Colon (tissue), 2 donors: ENCODE measurements around the gene MYO9B.
"Not testable (repeated sequence)": the region's sequence is repeated elsewhere in the genome, so short reads cannot be mapped to it uniquely, and the experiment has no call there.

Experiments
- FAIRE-seq: peaks from 2 replicates; lab custom pipeline; 2012; peaks lifted over from hg19 to GRCh38; lab: Jason Lieb, UNC
- donor health status: control.
- donor health status: control.

Gene MYO9B

DNA sequence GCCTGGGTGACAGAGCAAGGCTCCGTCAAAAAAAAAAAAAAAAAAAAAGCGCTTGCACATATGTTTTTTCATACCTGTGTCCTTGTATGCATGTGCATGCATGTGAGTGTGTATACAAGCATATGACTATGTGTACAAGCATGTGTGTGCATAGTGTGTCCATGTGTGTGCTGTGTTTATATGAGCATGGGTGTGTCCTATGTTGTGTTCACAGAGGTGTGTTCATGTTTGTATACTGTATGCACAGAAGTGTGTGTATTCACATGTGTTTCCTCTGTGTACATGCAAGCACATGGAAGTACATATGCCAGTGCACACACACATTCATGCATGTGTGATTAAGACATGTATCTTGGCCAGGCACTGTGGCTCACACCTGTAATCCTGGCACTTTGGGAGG lies 17.1 kb downstream of the MYO9B start:
- FAIRE-seq: no peak

DNA sequence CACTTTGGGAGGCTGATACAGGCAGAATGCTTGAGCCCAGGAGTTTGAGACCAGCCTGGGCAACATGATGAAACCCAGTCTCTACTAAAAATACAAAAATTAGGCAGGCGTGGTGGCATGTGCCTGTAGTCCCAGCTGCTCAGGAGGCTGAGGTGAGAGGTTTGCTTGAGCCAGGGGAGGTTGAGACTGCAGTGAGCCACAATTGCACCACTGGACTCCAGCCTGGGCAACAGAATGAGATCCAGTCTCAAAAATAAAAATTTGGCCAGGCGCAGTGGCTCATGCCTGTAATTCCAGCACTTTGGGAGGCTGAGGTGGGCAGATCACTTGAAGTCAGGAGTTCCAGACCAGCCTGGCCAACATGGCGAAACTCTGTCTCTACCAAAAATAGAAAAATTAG lies 19.1 kb downstream of the MYO9B start:
- not testable (repeated sequence) for FAIRE-seq

DNA sequence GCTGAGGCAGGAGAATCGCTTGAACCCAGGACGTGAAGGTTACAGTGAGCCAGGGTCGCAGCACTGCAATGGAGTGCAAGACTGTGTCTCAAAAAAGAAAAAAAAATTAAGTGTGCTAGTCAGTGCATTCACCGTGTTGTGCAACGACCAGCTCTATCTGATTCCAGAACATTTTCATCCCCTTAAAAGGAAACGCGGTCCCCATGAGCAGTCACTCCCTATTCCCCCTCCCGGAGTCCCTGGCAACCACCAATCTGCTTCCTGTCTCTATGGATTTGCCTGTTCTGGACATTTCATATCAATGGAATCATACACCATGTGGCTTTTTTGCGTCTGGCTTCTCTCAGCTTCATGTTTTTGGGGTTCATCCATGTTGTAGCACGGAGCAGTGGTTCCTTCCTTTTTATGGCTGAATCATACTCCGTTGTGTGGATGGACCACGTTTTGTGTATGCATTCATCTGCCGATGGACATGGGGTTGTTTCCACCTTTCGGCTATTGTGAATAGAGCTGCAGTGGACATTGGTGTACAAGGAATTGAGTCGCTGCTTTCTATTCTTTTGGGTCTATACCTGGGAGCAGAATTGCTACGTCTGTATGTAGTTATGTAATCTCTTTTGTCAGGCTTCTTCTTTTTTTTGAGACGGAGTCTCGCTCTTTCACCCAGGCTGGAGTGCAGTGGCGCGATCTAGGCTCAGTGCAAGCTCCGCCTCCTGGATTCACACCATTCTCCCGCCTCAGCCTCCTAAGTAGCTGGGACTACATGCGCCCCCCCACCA lies 19.8 kb downstream of the MYO9B start:
- FAIRE-seq: no peak

DNA sequence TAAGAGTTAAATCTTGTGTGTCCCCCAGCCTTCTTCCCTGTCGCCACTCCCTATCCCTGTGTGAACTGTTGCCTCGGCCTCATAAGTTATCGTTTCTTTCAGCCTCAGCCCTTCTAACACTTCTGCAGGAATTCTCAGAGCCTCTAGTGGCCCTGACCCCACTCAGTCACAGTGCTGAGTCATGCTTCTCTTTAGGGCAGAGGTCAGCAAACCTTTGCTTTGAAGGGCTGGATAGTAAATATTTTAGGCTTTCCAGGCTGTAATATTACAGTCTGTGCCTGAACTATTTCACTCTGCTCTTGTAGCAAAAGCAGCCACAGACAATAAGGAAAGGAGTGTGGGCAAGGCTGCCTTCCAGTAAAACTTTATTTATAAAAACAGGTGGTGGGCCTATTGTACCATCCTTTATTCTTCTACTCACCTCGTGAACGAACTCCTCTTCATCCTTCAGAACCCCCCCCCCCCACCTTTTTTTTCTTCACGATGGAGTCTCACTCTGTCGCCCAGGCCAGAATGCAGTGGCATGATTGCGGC lies 22.1 kb downstream of the MYO9B start:
- FAIRE-seq: no peak

DNA sequence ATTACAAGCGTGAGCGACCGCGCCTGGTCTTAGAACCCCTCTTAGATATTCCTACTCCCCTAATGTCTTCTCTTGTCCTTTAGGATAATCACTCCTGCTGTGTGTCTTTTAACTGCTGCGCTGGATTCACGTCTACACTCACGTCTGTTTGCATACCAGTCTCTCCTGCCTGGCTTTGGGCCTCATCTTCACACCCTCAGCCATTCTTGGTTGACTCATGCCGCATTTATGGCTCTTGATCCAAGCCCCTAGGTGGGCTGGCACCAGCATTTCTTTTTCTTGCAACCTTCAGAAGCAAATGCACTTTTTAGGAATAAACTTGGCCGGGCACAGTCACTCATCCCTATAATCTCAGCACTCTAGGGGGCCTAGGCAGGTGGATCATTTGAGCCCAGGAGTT lies 22.7 kb downstream of the MYO9B start:
- FAIRE-seq: no peak

DNA sequence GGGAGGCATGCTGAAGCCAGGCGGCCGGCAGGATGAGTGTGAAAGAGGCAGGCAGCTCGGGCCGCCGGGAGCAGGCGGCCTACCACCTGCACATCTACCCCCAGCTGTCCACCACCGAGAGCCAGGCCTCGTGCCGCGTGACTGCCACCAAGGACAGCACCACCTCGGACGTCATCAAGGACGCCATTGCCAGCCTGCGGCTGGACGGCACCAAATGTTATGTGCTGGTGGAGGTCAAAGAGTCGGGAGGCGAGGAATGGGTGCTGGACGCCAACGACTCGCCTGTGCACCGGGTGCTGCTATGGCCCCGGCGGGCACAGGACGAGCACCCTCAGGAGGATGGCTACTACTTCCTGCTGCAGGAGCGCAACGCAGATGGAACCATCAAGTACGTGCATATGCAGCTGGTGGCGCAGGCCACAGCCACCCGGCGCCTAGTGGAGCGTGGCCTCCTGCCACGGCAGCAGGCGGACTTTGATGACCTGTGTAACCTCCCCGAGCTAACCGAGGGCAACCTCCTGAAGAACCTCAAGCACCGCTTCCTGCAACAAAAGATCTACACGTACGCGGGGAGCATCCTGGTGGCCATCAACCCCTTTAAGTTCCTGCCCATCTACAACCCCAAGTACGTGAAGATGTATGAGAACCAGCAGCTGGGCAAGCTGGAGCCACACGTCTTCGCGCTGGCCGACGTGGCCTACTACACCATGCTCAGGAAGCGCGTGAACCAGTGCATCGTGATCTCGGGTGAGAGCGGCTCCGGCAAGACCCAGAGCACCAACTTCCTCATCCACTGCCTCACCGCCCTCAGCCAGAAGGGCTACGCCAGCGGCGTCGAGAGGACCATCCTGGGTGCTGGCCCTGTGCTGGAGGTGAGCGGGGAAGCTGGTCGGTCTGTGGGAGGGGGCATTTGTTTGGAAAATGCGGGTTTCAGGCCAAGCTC lies 26.4 kb downstream of the MYO9B start:
- no peak for FAIRE-seq

DNA sequence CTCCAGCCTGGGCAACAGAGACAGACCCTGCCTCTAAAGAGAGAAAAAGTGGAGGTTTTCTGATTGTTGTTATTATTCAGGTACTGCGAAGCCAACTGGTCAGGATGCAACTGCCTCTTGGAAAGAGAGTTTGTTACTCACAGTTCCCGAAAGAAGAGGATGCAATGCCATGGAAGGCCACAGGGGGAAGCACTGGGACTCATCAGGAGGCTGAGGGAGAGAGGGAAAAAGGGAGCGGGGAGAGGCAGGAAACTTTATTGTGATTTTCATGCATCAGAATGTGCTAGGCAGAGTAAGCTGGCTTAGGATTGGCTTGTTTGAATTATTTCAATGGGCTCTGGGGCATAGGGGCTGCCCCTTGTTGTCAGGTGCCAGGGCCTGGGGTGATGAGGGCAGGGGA lies 27.6 kb downstream of the MYO9B start:
- no peak for FAIRE-seq

DNA sequence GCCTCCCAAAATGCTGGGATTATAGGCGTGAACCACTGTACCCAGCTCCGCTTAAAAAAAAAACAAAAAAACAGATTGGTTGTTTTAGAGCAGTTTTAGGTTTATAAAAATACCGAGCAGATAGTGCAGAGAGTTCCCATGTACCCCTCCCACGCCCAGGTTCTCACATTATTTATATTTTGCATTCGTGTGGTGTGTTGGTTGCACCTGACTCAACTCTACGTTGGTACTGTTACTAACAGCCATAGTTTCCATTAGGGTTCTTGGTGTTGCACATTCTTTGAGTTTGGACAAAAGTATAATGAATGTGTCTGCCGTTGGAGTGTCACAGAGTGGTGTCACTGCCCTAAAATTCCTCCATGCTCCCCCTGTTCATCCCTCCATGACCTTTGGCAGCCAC lies 29.1 kb downstream of the MYO9B start:
- FAIRE-seq: no peak

DNA sequence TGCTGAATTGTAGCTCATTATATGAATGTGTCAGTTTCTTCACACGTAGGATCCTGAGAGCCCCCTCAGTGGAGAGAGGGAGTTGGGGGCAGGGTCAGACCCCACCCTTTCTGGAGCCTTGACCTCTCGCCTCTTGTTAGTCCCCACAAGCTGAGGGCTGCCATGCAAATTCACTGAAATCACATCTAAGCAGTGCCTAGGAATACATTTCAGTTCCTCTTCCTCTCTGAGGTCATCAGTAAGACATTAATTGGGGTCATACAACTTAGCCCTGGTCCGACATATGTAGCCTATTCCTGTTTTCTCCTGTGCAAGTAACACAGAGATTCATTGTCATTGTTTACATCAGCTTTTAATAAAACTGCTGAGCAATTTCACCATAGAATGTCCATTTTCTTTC lies 30.0 kb downstream of the MYO9B start:
- FAIRE-seq: no peak

DNA sequence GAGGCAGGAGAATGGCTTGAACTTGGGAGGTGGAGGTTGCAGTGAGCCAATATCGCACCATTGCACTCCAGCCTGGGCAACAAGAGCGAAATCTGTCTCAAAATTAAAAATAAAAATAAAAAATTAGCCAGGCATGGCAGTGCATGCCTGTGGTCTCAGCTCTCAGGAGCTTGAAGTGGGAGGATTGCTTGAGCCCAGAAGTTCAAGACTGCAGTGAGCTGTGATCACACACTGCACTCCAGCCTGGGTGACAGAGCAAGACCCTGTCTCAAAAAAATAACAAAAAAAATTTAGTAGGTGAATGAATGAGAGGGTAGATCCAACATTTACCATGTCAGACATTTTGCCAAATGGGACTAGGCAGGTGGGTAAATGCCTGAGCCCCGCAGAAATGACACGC lies 31.4 kb downstream of the MYO9B start:
- not testable (repeated sequence) for FAIRE-seq

DNA sequence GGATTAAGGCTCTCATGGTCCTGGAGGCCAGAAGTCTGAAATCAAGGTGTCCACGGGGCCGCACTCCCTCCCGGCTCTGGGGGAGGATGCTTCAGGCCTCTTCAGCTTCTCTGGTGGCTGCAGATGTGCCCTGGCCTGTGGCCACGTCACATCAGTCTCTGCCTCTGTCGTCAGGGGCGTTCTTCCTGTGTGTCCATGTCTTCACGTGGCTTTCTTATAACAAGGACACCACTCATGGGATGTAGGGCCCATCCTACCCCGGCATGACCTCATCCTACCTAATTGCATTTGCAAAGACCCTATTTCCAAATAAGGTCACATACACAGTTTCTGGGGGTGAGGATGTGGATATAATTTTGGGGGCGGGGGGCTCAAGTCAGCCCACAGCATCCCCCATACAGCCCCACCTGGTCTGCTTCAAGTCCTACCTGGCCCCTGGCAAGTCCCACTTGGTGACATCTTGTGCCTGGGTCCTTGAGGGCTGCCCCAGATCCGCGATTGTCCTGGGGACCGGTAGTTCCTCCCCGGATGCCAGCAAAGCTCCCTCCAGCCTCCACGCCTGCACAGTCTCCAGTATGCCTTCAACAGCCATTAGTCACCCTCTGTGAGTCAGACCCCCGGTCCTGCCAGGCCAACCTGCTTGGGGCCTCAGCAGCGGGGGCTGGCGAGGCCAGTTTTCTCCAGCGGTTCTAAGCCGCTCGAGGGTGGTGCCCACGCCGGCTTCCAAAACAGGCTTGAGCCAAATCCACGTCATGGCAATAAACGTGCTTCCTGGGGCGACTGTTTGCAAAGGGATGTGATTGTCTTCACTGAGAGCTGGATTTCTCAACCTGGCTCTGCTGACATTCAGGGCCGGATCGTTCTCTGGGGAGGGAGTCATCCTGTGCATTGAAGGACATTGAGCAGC lies 32.2 kb downstream of the MYO9B start:
- FAIRE-seq: no peak

DNA sequence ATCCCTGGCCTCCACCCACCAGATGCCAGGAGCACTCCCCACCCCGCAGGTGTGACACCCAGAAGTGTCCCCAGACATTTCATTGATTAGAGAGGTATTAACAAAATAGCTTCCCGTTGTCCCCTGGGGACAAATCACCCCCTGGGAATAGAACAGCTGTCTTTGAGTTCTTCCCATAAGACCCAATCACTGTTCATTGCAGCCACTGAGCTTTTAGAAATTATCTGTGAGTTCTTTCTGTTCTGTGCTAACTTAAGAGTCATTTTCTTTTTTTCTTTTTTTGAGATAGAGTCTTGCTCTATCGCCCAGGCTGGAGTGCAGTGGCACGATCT lies 32.8 kb downstream of the MYO9B start:
- FAIRE-seq: no peak

DNA sequence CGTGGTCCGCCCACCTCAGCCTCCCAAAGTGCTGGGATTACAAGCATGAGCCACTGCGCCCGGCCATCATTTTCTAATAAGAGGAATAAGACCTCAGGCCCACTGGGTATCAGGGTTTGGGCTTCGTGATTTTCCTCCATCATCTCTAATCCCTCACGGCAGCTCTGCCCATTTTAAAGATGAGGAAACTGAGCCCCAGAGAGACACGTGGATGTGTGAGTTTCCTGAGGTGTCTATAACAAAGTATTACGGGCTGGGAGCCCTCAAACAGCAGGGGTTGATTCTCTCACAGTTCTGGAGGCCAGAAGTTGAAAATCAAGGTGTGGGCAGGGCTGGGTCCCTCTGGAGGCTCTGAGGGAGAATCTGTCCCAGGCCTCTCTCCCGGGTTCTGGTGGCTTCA lies 33.7 kb downstream of the MYO9B start:
- no peak for FAIRE-seq

DNA sequence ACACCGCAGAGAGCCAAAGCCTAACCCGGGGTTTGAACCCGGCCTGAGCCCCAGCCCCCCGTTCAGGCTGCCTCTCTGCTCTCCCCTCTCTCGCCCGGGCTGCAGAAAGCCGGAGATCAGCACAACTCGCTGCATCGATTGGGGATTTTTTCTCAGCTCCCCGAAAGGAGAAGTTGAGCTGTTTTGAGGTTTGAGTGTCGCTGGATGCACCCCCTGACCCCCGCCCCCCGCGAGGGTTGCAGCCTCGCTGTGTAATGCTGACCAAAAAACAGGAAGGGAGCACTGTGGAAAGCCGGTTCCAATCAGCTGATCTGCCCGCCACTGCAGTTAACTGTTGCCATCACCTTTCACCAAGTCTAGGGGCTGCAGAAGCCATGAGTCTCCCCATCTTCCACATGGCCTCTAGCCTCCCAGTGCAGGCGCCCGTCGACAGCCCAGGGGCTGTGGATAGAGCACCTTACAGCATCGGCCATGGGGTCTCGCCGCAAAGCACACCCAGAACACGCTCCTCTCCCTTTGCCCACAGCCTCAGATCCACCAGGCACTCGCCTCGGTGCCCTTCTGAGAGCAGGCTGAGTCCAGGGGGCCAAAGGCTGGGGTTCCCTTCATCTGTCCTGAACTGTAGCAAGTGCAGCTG lies 34.5 kb downstream of the MYO9B start:
- no peak for FAIRE-seq

DNA sequence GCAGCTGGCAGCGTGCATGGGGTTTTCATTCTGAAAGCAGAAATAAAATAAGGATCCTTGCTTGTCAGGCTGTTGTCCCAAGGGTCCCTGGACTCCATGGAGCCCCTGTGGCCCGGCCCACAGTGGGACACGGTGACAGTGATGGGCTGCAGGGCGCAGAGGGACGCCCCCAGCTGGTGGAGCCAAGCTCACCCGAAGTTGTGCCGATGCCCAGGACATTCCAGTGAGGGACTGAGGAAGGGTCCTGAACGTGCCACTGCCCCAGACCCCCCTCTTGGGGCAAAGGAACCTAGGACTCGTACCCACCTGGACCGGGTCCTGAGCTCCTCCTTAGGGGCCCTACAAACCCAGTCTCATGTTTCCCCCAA lies 35.0 kb downstream of the MYO9B start:
- FAIRE-seq: no peak

DNA sequence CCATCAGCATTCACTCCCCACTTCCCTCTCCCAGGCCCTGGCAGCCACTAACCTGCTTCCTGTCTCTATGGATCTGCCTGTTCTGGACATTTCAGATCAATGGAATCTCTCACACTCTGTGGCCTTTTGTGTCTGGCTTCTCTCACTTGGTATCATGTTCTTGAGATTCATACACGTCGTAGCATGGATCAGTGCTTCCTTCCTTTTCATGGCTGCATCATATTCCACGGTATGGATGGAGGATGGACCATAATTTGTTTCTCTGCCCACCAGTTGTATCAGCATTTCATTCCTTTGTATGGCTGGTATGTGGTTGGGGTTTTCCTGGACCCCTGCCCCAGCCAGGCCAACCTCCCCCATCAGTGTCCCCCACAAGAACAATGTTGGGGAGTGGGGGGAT lies 36.2 kb downstream of the MYO9B start:
- FAIRE-seq: no peak

DNA sequence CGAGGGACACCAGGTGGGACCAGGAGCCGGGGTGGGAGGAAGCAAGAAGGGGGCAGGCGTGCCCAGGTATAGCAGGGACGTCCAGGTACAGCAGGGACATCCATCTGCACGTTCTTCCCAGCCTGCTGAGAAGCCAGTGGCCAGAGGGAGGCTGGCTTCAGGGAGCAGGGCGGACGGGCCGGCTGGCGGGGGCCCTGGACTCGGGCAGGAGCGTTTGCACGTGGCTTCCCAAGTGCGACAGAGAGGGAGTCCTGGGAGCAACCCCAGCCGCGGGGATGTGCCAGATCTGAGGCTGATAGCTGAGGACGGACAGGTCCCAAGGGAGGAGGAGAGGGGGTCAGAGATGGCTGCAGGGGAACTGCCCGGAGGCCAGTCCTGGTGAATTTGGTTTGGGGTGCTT lies 36.7 kb downstream of the MYO9B start:
- FAIRE-seq: no peak

DNA sequence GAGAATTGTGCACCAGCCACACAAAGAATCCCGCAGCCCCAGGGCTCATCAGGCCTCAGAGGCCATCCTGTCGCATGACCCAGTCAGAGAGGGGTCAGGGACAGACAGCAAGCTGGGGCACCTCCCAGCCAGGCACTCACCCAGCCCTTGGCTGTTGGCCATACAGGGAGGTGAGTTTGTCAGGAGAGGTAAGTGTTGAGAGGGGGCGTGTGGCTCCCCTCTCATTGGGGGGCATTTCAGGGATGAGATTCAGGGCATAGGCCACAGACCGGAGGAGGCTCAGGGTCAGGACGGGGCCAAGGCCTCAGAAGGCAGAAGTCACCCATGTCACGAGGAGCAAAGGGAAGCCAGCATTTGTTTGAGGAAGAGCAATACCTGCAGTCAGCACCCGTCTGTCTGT lies 37.1 kb downstream of the MYO9B start:
- FAIRE-seq: no peak

DNA sequence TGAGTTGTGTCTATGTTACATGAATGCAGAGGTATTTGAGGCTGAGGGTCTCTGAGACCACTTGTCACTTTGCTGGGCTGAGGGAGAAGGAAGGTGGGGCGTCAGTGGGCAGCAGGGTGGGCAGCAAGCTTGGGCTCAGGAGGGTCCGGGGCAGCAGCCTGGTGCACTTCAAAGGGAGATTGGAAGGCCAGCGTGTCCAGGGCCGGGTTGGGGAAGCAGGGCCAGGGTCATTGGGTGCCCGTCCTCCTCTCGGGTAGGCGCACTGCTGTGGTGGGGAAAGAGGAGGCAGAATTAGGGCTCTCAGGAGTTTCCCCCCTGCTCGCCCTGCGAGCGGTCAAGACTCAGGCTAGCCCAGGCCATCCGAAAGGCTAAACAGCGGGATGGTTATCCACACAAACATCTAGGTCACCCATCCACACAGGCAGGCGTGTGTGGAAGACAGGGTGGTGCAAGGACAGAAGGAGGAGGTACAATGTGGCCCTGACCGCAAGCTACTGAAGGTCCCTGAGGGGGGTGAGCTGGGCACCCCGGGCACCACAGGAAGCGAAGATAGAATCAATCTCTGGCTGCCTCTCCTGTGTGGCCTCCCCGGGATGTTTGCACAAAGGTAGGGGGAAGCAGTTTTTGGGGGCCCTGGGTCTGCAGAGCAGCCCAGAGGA lies 37.7 kb downstream of the MYO9B start:
- FAIRE-seq: no peak

DNA sequence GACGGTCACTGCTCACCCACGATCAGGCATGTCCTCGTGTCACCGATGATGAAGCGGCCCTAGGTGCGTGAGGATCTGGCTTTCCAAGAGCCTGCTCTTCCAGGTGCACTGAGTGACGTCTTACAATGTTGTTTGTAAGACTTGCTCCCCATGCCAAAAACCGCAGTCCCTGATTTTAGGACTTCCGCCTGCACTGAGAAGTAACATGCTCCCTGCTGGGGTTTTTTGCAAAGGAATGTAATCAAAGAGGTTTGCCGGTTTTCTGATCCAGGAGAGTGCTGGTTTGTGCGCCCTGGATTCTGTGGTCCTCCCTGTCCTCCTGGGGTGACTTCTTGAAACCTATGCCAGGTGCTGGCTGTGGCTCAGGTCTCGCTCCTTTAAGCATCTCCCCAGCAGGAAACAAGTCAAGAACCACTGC lies 38.8 kb downstream of the MYO9B start:
- no peak for FAIRE-seq

DNA sequence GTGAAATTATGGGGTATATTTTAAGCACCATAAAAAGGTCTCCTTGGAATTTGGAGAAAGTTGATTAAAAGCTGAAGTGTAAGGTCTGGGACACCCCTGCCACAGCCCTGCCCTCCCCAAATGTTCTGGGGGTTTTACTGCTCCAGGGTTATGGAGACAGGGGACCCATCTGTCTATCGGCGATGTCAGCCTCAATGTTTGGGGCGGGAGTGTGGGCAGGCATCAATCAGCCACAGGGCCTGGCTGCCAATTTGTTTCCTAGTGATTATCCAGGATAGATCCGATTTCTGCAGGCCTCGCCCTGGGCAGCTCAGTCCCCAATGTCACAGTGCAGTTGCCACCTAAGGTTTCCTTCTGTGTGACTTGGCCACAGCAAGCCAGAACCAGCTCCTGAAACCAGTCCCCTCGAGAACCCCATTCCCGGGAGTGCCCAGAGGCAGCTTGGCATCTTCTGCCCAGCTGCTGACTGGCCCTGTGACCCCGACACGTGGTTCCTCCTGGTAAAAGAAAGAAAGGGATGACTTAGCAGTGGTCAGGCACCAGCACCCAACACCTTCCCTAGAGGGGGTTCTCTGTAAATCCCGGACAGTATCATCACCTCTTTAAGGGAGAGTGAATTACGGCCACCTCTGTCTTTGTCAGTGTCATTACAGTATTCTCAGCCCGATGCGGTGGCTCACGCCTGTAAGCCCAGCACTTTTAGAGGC lies 41.6 kb downstream of the MYO9B start:
- FAIRE-seq: no peak
